Measurements from ENCODE around the gene AKAP10.
A peak's percentile ranks its signal among the peaks of the same experiment; 100 is the strongest.

AKAP10 gene

GRCh38 chr17:19877364-19877945 lies 100.2 kb downstream of the AKAP10 start:
- no peak for DNase-seq (ENCODE audit: low read depth)
- H3K4me3 ChIP-seq (ENCODE audit: low read depth, low read length): no peak overlapping the region
- no peak for TF ChIP-seq CTCF (IDR thresholded peaks at IDR 0.05; ENCODE audit: control insufficient read depth, extremely low read depth, insufficient read depth)

GRCh38 chr17:19876529-19877161 lies 101.0 kb downstream of the AKAP10 start:
- no peak overlapping the region for H3K4me3 ChIP-seq (ENCODE audit: low read depth, low read length)
- TF ChIP-seq CTCF (IDR thresholded peaks at IDR 0.05; ENCODE audit: control insufficient read depth, extremely low read depth, insufficient read depth): no peak
- no peak for DNase-seq (ENCODE audit: low read depth)

GRCh38 chr17:19874256-19874655 lies 103.4 kb downstream of the AKAP10 start:
- no peak for DNase-seq (ENCODE audit: low read depth)
- H3K4me3 ChIP-seq (ENCODE audit: low read depth, low read length): no peak overlapping the region
- TF ChIP-seq CTCF (IDR thresholded peaks at IDR 0.05; ENCODE audit: control insufficient read depth, extremely low read depth, insufficient read depth): no peak

- TF ChIP-seq CTCF (IDR thresholded peaks at IDR 0.05; ENCODE audit: control insufficient read depth, extremely low read depth, insufficient read depth): no peak
- H3K4me3 ChIP-seq (ENCODE audit: low read depth, low read length): no peak overlapping the region
- DNase-seq (ENCODE audit: low read depth): no peak
Measured at GRCh38 chr17:19873346-19873745, 104.3 kb downstream of the AKAP10 start.

- TF ChIP-seq CTCF (IDR thresholded peaks at IDR 0.05; ENCODE audit: control insufficient read depth, extremely low read depth, insufficient read depth): no peak
- DNase-seq (ENCODE audit: low read depth): no peak
- H3K4me3 ChIP-seq (ENCODE audit: low read depth, low read length): peak overlapping the region; percentile 31
Measured at GRCh38 chr17:19868079-19868395, 109.6 kb downstream of the AKAP10 start.

GRCh38 chr17:19867329-19868078 lies 110.1 kb downstream of the AKAP10 start, which contains the start of gene ULK2:
Gene ULK2 (minus strand): TSS chr17:19867936. CDS start chr17:19867417, 519 bp downstream.
- TF ChIP-seq CTCF (IDR thresholded peaks at IDR 0.05; ENCODE audit: control insufficient read depth, extremely low read depth, insufficient read depth): peak; percentile 35; the same call in 1 of the 2 replicates
- H3K4me3 ChIP-seq (ENCODE audit: low read depth, low read length): peak within 1 kb of the TSS; percentile 77
- no peak for DNase-seq (ENCODE audit: low read depth)
